HG03521 (cell line): ENCODE data around the gene SPOPL.

ENCODE experiments used
- ATAC-seq: cut with Tn5 transposase; IDR thresholded peaks from one replicate; pipeline ENCODE4 v1.9.1; 2021; ENCODE audit warnings: mild to moderate bottlenecking, moderate library complexity; ENCODE audit not compliant: unreplicated experiment

The SPOPL gene

DNA sequence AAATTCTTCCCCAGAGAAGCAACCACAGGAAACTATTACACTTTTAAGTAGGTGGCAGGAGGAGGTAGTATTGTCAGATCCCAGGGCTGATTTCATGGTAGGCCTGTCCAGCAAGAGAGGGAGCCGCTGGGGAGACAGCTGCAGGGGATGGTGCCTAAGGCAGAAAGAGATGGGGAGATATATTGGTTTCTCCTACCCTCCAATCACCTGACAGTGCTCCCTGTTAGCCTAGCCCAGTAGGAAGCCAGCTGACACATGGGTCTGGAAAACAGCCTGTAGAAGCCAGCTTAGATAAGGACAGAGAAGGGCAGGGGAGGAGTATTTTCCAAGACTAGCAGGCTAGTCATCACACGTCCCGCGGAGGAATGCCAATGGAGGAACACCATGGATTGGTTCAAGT lies 8.2 kb upstream of the SPOPL start:
- no peak for ATAC-seq

DNA sequence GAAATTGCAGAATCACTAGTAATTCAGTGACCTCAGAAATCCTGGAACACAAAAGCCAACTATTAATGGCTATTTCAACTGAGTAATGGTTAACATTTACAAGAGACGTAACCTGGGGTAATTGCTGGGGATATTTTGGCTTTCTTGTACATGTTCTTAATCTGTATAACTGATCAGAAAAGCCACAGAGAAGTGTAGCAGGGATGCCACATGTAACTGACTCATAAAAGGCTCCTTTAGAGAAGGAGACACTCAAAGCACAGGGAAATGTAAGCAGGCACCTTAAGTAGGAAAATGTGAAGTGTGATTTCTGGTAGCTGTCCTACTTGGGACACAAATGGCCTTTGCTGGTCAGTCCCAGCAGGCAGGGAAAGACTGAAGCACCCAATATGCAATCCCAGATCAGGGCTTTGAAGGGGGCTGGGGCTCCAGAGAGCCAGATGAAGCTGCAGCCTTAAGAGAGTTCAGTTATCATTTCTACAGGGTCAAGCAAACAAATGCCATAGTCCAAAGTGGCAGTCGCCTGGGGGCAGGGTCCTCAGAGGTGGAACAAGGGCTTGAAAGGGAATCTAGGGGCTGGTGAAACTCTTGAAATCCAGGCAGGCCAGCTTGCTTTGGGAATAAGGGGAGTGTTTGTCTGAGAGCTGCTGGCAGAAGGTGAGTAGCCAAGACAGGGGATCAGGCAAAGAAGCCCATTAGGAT lies 7.2 kb upstream of the SPOPL start:
- ATAC-seq = no peak

- no peak for ATAC-seq
Observed at GRCh38 chr2:138495384-138495783, 6.2 kb upstream of the SPOPL start.

DNA sequence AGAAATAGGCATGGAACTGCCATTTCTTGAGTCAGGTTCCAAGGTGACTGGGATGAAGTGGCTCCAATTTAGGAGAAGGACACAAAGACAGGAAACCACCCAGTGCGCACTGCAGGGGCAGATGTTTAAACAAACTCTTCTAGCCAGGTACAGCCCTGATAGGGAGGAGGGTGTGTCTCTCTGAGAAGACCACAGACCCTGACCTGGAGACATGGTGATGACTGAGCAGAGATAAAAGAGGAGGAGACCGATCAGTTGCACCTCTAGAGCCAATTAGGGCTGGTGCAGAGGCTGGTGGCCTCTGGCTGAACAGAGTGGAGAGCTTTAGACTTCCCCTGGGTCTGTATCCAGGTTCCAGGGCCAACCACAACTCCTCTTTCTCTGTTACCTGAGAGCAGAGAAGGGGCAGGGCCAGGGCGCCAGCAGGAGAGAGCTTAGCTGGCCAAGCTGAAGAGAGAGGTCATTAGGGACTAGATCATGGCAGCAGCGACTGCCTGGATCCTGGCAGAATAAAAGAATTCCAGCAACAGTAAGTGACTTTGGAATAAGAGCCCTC lies 5.4 kb upstream of the SPOPL start:
- no peak for ATAC-seq

- ATAC-seq = no peak
Observed at GRCh38 chr2:138497294-138497693, 4.3 kb upstream of the SPOPL start.

DNA sequence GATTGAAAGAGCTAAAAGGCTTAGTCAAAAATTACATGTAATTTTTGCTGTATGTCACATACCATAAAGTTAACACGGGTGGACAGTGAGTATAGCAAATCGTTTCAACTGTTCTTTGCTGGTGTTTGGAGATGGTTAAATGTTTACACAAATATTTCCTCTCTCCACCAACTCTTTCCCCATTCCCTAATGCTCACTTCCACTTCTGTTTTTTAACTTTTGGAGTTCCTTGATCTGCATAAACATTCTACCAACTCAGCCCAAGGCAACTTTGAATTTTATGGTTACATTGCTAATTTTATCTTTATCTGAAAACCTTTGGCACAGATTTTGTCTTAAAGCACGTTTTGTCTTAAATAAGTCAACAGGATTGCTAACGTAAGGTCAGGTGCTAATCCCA lies 1.9 kb upstream of the SPOPL start:
- no peak for ATAC-seq

GRCh38 chr2:138500592-138501424 lies 762 bp upstream of the SPOPL start:
- no peak for ATAC-seq

DNA sequence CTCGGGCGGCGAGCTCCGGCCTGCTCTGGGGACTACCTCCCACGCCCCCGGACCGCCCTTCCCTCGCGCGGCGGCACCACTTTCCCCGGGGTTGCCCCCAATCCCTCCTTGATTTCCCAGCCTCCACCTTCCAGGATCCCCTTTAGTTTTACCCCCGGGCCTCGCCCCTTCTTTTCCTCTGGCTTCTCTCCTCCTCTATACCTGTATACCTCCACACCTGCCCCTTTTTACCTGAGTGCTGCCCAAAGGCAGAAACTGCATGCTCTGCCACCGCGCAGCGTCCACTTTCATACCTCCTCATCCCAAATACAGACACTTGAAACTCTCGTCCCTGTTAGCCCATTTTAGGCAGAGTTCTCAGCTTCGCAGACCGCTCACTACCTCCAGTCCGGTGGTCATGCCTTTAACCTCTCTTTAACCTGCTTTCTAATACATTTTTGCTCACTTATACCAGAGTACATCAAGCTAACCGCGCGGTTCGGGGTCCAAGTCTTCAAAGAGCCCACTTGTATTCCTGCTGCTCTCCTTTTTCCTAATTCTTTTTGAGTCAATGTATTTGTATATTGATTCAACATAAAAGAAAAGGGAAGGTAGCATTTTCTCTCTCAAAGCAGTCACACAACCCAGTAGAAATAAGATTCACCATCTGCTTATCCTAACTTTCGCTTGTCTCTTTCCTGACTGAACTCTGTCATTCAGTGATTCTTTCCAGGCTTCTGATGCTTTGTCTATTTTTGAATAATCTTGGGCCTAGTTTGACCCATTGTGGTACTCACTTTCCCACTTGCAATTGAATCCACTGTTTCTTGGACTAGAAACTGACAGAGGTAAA lies 901 bp downstream of the SPOPL start:
- ATAC-seq = no peak

DNA sequence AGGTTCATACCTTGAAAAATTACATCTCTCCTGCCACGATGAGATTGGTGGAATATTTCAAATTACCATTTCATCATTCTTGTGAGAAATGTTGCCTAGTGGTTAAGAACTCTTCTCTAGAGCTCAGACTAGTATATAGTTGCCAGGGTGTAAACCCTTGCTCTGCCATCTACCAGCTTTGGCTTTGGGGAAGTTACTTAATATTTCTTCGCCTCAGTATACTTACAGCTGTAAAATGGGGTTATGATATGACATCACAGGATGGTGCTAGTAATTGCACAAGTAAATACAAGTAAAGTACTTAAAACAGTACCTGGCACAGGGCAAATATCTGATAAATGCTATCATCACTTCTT lies 1.5 kb downstream of the SPOPL start:
- no peak for ATAC-seq

GRCh38 chr2:138503652-138504051 lies 2.1 kb downstream of the SPOPL start:
- ATAC-seq = no peak

DNA sequence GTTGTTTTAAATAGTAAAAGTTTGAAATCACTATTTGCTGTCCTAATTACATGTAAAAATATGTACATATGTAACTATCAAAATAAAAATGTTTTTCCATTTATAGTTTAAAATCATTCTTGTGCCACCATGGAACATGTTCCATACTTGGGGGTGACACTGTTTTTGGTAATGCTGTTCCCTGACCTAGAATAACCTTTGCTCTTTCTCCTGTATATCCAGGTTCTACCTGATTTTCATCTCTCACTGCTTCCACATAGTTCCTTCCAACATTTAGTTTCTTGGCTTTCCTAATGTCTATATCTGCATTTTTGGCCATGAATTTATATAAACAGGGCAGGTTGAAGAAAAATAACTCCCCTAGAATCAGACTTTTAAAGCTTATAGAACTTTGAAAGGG lies 2.5 kb downstream of the SPOPL start:
- no peak for ATAC-seq

DNA sequence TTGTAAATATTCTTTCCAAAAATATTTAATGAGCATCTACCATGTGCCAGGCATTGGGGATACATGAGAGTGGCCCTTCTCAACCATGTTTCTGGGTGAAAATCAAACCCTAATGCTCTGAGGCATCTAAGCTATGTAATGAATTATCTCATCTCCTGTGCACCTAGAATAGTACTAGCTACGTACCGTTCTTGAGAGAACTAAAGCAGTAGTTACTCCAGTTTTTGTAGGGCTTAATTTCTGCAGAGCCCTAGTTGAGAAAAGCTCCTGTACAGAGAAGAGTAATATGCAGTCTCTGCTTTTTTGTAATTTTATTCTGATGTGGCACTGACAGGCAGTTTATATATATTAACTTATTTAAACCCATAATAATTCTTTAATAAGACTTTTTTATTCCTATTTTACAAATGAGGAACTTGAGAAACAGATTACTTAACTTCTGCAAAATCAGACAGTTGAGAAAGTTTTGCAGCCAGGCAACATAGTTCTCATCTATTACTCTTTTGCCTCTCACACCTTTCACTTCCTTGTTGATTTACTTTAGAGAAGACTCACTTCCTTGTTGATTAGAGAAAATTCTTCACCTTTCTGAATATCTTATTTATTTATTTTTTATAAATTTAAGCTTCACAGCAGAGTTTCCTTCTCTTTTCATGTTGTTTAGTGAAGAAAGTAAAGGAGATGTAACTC lies 3.1 kb downstream of the SPOPL start:
- ATAC-seq = peak; percentile 31

- no peak for ATAC-seq
Observed at GRCh38 chr2:138507267-138507666, 5.7 kb downstream of the SPOPL start.

DNA sequence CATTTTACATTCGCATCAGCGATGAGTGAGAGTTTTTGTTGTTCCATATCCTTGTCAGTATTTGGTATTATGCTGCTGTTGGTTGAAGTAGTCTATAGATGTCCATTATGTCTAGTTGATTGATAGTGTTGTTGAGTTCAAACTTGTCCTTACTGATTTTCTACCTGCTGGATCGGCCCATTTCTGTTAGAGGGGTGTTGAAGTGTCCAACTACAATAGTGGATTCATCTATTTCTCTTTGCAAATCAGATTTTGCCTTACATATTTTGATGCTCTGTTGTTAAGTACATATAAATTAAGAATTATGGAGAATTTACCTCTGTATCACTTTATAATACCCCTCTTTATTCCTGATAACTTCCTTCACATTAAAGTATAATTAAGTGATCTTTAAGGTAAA lies 8.7 kb downstream of the SPOPL start:
- ATAC-seq = no peak

DNA sequence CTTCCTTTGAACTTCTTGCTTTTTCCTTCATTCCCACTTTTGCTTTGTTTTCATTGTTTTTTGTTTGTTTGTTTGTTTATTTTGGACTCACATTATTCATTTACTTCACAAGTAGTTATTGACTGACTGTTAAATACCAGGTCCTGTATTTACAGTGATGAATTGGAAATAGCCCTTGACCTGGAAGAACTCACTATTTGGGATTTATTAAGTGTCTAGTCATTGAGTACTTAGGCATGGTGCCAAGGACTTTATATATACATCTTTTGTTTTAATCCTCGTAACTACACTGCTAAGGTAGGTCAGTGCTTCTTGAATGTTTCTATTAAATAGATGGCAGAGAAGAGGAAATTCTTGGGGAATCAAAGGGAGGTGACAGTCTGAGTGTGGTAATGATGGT lies 11.1 kb downstream of the SPOPL start:
- no peak for ATAC-seq

- no peak for ATAC-seq
Observed at GRCh38 chr2:138514173-138514572, 12.6 kb downstream of the SPOPL start.

- no peak for ATAC-seq
Observed at GRCh38 chr2:138515092-138515491, 13.5 kb downstream of the SPOPL start.

DNA sequence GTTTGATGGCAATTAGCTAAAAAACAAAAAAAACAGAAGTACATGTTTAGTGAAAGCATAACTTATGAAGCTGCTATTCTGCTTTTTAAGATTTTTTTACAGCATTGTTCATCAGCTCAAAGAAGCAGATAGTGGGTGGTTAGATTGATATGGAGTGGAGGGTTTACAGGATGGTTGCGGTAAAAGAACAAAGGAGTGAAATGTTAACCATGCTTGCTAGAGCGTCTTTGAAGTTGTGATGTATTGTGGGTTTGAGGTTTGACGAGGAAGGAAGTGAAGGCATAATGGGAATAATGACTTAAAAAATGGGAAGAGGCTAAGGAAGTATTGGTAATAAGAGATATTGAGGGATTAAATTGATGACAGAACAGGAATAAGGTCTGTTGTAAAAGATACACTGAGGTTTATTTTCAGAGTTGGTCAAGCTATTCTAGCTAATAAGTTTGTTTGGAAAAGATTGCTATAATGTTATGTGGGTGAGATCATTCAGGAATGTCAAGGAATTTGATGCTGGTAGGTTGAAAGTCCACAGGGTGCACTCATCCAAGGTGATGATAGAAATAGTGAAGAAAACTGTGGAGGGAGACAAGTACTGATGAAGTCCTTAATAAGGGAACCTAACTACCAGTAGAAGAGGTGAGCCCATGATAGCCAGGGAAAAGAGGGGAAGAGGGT lies 14.6 kb downstream of the SPOPL start:
- no peak for ATAC-seq

GRCh38 chr2:138518860-138519259 lies 17.3 kb downstream of the SPOPL start:
- no peak for ATAC-seq

DNA sequence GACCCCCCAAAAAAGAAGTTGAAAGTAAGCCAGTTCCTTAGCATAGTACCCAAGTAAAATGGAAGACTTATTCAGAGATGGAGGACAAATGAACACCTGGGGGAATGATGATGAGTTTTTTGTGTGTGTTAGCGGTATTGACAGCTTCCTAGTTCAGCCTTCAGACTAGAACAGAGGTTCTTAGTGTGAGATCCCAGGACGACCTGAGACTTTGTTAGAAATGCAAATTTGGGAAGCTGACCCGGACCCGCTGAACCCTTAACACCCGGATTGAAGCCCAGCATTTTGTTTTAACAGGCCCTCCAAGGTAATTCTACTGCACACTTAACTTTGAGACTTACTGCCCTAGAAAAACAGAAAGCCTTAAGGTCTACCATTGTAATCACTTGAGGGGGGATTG lies 20.3 kb downstream of the SPOPL start:
- no peak for ATAC-seq
